ACC112 (cell line): Measurements from ENCODE around the gene NASP.

Experiments used
- H2AFZ ChIP-seq: fragments of 200-600 bp; sonication (generic); one replicate; pipeline ENCODE4 v1.6.0; 2017; ENCODE audit warnings: antibody characterized with exemption, low read length; ENCODE audit not compliant: unreplicated experiment
- H3K27ac ChIP-seq: fragments of 200-600 bp; sonication (generic); 2 replicates; pipeline ENCODE4 v1.5.1; 2014; ENCODE audit warnings: low read depth, mild to moderate bottlenecking, antibody characterized with exemption, low read length, moderate library complexity
- H3K27me3 ChIP-seq: fragments of 200-600 bp; sonication (generic); 2 replicates; pipeline ENCODE4 v1.6.1; 2014; ENCODE audit warnings: mild to moderate bottlenecking, antibody characterized with exemption, low read length, moderate library complexity, mixed read lengths; ENCODE audit not compliant: insufficient read depth
- H3K36me3 ChIP-seq: fragments of 200-600 bp; sonication (generic); 2 replicates; pipeline ENCODE4 v1.6.1; 2016; ENCODE audit warnings: mild to moderate bottlenecking, antibody characterized with exemption, low read length, moderate library complexity, mixed read lengths; ENCODE audit not compliant: insufficient read depth
- H3K4me1 ChIP-seq: fragments of 200-600 bp; sonication (generic); one replicate; pipeline ENCODE4 v1.6.1; 2016; ENCODE audit warnings: low read length, mixed read lengths; ENCODE audit not compliant: insufficient read depth, unreplicated experiment, control insufficient read depth
- H3K4me3 ChIP-seq: fragments of 200-600 bp; sonication (generic); 2 replicates; pipeline ENCODE4 v1.5.1; 2014; ENCODE audit warnings: mild to moderate bottlenecking, low read depth, low read length
- H3K79me2 ChIP-seq: fragments of 200-600 bp; sonication (generic); one replicate; pipeline ENCODE4 v1.6.0; 2016; ENCODE audit warnings: low read length; ENCODE audit not compliant: control insufficient read depth, unreplicated experiment, insufficient read depth

Gene NASP

DNA sequence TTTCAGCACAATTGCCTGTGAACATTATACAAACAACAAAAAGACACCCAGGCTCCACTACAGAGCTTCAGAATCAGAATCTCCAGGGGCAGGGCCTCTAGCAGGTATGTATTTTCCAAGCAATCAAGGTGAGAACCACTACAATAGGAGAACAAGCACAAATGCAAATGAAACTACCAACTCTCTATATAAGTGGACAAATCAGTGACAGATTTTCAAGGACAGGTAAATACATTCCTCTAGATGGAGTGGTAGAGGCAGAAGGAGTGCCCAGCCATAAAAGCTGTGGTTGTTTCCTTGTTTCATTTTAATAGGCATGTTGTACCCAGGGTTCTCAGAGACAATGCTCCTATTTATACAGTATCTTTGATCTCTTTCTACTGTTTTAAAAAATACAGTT is 60.1 kb downstream of the NASP start:
- no peaks in the 10 kb centered on the region for H3K4me1 ChIP-seq
- no peak overlapping the region for H3K27ac ChIP-seq
- H3K4me3 ChIP-seq = no peak overlapping the region
- peaks cover 28% of the 10 kb centered on the region for H3K36me3 ChIP-seq
- H3K27me3 ChIP-seq = no peaks in the 10 kb centered on the region
- no peak overlapping the region for H2AFZ ChIP-seq
- H3K79me2 ChIP-seq = peaks cover 4% of the 10 kb centered on the region

DNA sequence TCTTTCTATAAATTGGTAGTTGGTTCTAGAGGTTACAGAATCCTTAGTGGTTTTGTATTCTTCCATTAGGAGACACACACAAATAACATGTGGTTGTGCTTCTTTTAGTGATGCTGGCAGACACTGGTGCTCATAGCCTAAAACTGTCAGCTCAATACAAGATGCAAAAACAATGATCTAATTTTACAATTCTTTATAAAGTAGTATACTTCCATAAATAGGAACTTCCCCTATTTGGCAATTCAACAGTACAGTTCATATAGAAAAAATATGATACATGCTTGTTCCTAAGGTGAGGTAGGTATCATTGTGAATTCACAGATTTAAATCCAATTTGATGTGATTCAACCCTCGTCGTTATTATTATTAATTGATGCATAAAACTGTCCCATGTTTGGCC is 60.8 kb downstream of the NASP start:
- Histone ChIP-seq H3K4me1 (no peaks in the 10 kb centered on the region), H3K4me3 (no peak overlapping the region), H2AFZ (no peak overlapping the region), H3K36me3 (peaks cover 26% of the 10 kb centered on the region), H3K27ac (no peak overlapping the region), H3K79me2 (peaks cover 4% of the 10 kb centered on the region), H3K27me3 (no peaks in the 10 kb centered on the region)

DNA sequence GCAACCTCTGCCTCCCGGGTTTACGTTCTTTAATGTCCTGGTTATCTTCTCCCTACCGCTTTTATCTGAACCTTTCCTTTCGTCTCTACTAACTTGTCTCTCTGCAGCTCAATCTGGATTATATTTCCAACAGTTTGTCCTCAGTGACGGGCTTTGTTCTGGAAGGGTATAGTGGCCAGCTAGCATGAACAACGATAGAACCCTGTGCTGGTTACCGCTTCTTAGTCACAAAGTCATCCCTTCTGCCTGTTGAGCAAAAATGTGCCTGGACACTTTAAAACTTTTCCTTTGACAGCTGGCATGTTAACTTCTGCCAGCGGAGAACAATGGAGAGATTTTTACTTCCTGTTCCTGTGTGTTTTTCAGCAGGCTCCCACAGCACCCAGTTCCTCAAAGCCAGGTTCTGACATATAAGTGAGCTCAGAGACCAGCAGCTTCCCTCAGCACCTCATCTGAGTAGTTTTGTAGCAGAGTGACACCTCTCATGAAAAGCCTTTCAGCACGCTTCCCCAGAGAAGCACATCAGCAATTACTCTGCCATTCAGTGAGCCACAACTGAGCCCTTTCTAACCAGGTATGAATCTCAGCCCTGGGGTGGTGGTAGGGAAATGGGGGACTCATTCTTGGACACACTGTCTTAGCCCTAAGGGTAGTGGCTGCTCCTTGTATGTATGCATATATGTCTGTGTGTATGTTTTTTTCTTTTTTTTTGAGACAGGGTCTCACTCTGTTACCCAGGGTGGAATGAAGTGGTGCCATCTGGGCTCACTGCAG is 63.6 kb downstream of the NASP start:
- peaks cover 34% of the 10 kb centered on the region for H3K36me3 ChIP-seq
- H3K4me1 ChIP-seq = no peaks in the 10 kb centered on the region
- no peaks in the 10 kb centered on the region for H3K27me3 ChIP-seq
- H3K4me3 ChIP-seq = no peak overlapping the region
- no peak overlapping the region for H2AFZ ChIP-seq
- peaks cover 4% of the 10 kb centered on the region for H3K79me2 ChIP-seq
- H3K27ac ChIP-seq = no peak overlapping the region

DNA sequence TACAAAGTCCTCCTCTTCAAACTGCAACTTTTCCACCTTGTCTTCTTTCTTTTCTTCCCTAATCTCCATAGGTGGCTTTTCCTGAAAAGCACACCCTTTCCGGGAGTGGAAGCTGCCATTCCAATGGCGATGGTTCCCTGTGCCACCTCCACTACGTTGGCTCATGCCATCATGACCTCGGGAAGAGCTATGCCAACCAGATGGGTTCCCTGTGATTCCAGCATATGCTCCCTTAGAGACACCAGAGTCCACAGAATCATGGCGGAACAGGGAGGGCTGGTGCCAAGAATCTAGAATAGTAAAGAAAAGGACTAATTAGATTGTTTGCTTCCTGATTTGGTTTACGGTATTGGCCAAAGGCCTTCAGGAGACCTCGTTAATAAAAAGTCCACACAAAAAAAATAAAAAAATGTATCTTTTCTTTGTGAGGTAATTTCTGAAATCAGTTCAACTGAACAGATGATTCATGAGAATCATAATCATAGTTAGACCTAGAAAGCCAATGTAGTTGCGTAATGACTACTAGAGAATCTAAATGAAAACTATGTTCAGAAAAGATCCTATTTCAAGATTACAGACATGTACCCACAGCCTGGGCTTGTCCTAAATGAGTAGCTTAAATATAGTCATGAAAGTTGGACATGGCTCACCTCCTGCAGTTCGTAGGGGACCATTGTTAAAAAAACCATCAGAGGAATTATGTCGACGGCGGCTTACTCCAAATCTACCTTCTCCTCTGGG is 70.9 kb downstream of the NASP start:
- Histone ChIP-seq H3K27ac (no peak overlapping the region), H3K79me2 (no peaks in the 10 kb centered on the region), H3K4me3 (no peak overlapping the region), H2AFZ (no peak overlapping the region), H3K36me3 (peaks cover 60% of the 10 kb centered on the region), H3K4me1 (peaks cover 8% of the 10 kb centered on the region), H3K27me3 (no peaks in the 10 kb centered on the region)

DNA sequence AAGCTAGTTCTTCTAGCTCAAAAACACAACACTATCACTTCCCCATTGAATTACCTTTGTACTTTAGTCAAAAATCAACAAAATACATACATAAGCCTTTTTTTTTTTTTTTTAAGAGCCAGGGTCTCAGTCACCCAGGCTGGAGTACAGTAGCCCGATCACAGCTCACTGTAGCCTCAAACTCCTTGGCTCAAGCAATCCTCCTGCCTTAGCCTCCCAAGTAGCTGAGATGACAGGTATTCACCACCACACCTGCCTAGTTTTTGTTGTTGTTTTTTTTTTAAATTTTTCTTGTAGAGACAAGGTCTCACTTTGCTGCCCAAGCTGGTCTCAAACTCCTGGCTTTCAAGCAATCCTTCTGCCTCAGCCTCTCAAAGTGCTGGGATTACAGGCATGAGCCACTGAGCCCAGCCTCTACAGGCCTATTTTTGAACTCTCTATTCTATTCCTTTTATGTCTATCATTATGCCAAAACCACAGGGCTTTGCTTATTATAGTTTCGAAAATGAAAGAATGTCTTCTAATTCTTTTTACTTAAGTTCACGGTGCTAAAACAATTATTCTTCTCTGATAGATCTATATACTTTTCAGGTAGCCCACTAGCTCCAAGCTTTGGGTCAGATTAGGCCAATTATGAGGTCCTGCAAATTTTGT is 72.9 kb downstream of the NASP start:
- peaks cover 8% of the 10 kb centered on the region for H3K4me1 ChIP-seq
- no peak overlapping the region for H3K27ac ChIP-seq
- peaks cover 43% of the 10 kb centered on the region for H3K36me3 ChIP-seq
- no peak overlapping the region for H3K4me3 ChIP-seq
- no peak overlapping the region for H2AFZ ChIP-seq
- H3K79me2 ChIP-seq = peaks cover 8% of the 10 kb centered on the region
- no peaks in the 10 kb centered on the region for H3K27me3 ChIP-seq

DNA sequence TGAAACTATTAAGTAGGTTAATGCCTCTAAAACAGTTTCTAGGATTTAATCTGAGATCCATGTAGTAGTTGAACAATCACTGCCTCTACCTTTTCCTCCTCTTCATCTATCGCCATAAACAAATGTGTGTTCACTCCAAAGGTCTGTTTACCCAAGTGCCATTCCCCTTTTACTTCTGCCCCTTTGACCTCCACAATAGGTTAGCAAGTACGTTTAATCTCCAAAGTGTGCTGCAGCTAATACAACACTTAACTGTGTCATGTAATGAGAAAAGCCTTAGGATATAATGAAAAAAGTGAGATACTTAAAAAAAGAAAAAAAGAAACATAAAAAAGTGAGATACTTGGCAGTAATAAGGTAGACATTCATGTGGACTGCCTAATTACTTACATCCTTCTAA is 74.3 kb downstream of the NASP start:
- no peak overlapping the region for H3K4me3 ChIP-seq
- peaks cover 40% of the 10 kb centered on the region for H3K36me3 ChIP-seq
- H3K27ac ChIP-seq = no peak overlapping the region
- H3K4me1 ChIP-seq = peaks cover 8% of the 10 kb centered on the region
- no peaks in the 10 kb centered on the region for H3K27me3 ChIP-seq
- no peak overlapping the region for H2AFZ ChIP-seq
- peaks cover 23% of the 10 kb centered on the region for H3K79me2 ChIP-seq

DNA sequence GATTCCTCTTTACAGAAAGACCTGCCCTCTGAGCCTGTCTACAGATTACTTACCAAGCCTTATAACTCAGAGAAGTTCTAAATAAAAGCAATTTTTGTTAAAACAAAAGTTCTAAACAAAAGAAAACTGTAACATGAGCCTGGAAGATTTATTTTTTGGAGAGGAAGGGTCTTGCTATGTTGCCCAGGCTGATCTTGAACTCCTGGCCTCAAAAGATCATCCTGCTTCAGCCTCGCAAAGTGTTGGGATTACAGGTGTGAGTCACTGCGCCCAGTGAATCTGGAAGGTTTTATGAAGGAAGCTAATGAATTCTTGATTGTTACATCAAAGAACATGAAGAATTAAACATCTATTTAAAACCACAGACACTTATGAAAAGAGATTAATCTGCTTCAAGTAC is 75.4 kb downstream of the NASP start:
- Histone ChIP-seq H3K79me2 (peaks cover 33% of the 10 kb centered on the region), H3K36me3 (peaks cover 38% of the 10 kb centered on the region), H3K4me1 (peaks cover 8% of the 10 kb centered on the region), H3K4me3 (no peak overlapping the region), H3K27ac (no peak overlapping the region), H2AFZ (no peak overlapping the region), H3K27me3 (no peaks in the 10 kb centered on the region)

DNA sequence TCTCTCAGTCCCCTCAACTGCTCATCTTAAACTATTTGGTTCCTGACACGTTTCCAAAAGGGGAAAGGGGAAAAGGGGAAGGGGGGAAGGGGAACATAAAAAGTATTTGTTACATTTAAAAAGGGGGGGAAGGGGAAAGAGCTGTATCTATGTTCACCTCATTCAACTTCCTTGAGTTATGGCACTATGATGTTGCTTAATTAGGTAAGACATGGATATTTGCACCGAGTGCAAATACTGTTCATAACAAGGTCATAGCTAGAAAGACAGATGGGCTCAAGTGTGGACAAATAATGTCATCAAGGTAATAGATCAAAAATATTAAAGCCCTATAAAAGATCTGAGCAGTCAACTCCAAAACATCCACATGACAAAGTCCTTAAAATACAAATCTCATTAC is 76.5 kb downstream of the NASP start:
- peaks cover 34% of the 10 kb centered on the region for H3K36me3 ChIP-seq
- no peaks in the 10 kb centered on the region for H3K27me3 ChIP-seq
- no peak overlapping the region for H2AFZ ChIP-seq
- H3K4me1 ChIP-seq = no peaks in the 10 kb centered on the region
- no peak overlapping the region for H3K27ac ChIP-seq
- H3K4me3 ChIP-seq = no peak overlapping the region
- H3K79me2 ChIP-seq = peaks cover 42% of the 10 kb centered on the region

DNA sequence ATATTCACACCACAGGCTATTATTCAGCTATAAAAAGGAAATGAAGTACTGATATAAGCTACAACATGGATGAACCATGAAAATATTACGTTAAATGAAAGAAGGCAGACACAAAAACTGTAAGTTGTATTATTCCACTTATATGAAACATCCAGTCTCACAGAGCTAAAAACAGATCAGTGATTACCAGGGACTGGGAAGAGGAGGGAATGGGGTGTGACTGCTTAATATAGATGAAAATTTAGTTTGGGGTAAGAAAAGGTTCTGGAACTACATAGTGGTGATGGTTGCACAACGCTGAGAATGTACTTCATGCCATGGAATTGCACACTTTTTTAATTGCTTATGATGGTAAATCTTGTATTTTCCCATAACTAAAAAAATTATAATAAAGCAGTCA is 83.0 kb downstream of the NASP start:
- Histone ChIP-seq H3K4me1 (peaks cover 18% of the 10 kb centered on the region), H2AFZ (no peak overlapping the region), H3K36me3 (no peaks in the 10 kb centered on the region)

DNA sequence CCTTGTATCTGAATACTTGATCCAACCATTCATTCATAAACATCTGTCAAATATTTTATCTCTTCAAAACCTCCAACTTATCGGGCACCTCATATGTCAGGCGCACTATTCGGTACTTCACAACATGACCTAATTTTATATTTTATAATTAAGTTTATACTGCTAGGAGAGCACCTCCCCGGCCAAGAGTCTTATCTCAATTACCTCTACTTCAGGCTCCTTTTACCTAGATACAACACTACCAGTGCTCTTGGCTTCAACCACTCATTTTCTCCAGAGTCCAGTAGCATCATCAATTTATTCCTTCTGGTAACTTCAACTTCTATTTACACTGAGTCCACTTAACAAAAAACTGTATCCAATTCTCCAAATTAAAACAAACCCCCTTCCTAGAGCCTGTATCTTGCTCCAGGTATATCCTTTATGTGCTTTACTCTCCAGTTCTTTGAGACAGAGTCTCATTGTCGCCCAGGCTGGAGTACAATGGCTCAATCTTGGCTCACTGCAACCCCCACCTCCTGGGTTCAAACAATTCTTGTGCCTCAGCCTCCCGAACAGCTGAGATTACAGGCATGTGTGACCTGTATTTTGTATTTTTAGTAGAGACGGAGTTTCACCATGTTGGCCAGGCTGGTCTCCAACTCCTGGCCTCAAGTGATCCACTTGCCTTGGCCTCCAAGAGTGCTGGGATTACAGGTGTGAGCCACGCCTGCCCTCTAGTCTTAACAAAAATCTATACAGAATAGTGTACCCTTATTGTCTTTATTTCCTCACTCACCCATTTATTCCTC is 83.7 kb downstream of the NASP start:
- no peaks in the 10 kb centered on the region for H3K27me3 ChIP-seq
- no peak overlapping the region for H3K27ac ChIP-seq
- no peak overlapping the region for H3K4me3 ChIP-seq
- peaks cover 94% of the 10 kb centered on the region for H3K79me2 ChIP-seq
- no peak overlapping the region for H2AFZ ChIP-seq
- H3K36me3 ChIP-seq = no peaks in the 10 kb centered on the region
- H3K4me1 ChIP-seq = peaks cover 18% of the 10 kb centered on the region

More for the DNA sequence above, 83.0 kb downstream of the NASP start:
- Histone ChIP-seq H3K79me2 (peaks cover 94% of the 10 kb centered on the region), H3K27ac (no peak overlapping the region), H3K27me3 (no peaks in the 10 kb centered on the region), H3K4me3 (no peak overlapping the region)
